Fibroblast of lung (primary cell): Measurements from ENCODE around the gene PAK2.
"Not testable (repeated sequence)": the region's sequence is repeated elsewhere in the genome, so short reads cannot be mapped to it uniquely, and the experiment has no call there.

Source experiments
- CTCF ChIP-seq, 2 donors: IDR thresholded peaks in 1 of 2; conservative IDR thresholded peaks in 1 of 2; 1 replicate in 1 of 2; 2 replicates in 1 of 2; pipeline ENCODE4 v1.5.1; 2011 to 2012; ENCODE audit warnings: low read length in 2 of 2, control low read depth in 1 of 2, inconsistent platforms in 1 of 2, low read depth in 1 of 2, mild to moderate bottlenecking in 1 of 2
- EZH2 ChIP-seq: IDR thresholded peaks from 2 replicates; pipeline ENCODE4 v1.5.1; 2012; ENCODE audit warnings: low read length, control low read depth, mild to moderate bottlenecking; ENCODE audit errors: missing control alignments

- not testable (repeated sequence) for TF ChIP-seq CTCF (conservative IDR thresholded peaks at IDR 0.05 in 1 of 2, IDR thresholded peaks at IDR 0.05 in 1 of 2; ENCODE audit: low read depth in 1 of 2, low read length in 2 of 2); EZH2
Measured at GRCh38 chr3:196743569-196743968, 3.9 kb downstream of the PAK2 start.
